HEK293T (cell line): ENCODE results near the gene BAIAP2.

Experiments used
- CTCF ChIA-PET: fragments of 350-600 bp; formaldehyde crosslinking; extraction: SDS; loops from one replicate; lab custom pipeline; 2021; ENCODE audit warnings: antibody characterized with exemption, inconsistent platforms; lab: Yijun Ruan, JAX
- POLR2A ChIA-PET: fragments of 350-600 bp; formaldehyde crosslinking; extraction: SDS; loops from one replicate; lab custom pipeline; 2020; ENCODE audit warnings: antibody characterized with exemption, inconsistent platforms; lab: Yijun Ruan, JAX
- DNase-seq: peaks from one replicate; pipeline ENCODE4 v3.0.0; 2012; ENCODE audit warnings: mixed read lengths; ENCODE audit errors: extremely low spot score
- ARNT ChIP-seq: fragments of 450-650 bp; IDR thresholded peaks from 2 replicates; pipeline ENCODE4 v1.6.1; 2017; ENCODE audit warnings: mild to moderate bottlenecking
- BHLHE40 ChIP-seq: fragments of 450-650 bp; IDR thresholded peaks from 2 replicates; pipeline ENCODE4 v1.6.1; 2016; ENCODE audit warnings: mild to moderate bottlenecking, moderate library complexity, borderline replicate concordance
- CTBP1 ChIP-seq: fragments of 450-650 bp; IDR thresholded peaks from 2 replicates; pipeline ENCODE4 v1.6.1; 2016; ENCODE audit warnings: borderline replicate concordance
- ELF4 ChIP-seq: fragments of 450-650 bp; IDR thresholded peaks from 2 replicates; pipeline ENCODE4 v1.6.1; 2017; ENCODE audit warnings: antibody characterized with exemption
- FOXA1 ChIP-seq: fragments of 450-650 bp; IDR thresholded peaks from 2 replicates; pipeline ENCODE4 v1.6.1; 2016; ENCODE audit warnings: mild to moderate bottlenecking
- FOXK2 ChIP-seq: fragments of 450-650 bp; IDR thresholded peaks from 2 replicates; pipeline ENCODE4 v1.6.1; 2016; ENCODE audit warnings: mild to moderate bottlenecking
- FOXM1 ChIP-seq: fragments of 450-650 bp; IDR thresholded peaks from 2 replicates; pipeline ENCODE4 v1.6.1; 2017; ENCODE audit warnings: mild to moderate bottlenecking, borderline replicate concordance
- HDGF ChIP-seq: fragments of 450-650 bp; IDR thresholded peaks from 2 replicates; pipeline ENCODE4 v1.6.1; 2017; ENCODE audit warnings: antibody characterized with exemption, borderline replicate concordance
- L3MBTL2 ChIP-seq: fragments of 450-650 bp; conservative IDR thresholded peaks from 2 replicates; pipeline ENCODE4 v1.6.1; 2016; ENCODE audit warnings: mild to moderate bottlenecking
- LEF1 ChIP-seq: fragments of 450-650 bp; IDR thresholded peaks from 2 replicates; pipeline ENCODE4 v1.6.1; 2017; ENCODE audit warnings: mild to moderate bottlenecking, borderline replicate concordance
- NFRKB ChIP-seq: fragments of 450-650 bp; IDR thresholded peaks from 2 replicates; pipeline ENCODE4 v1.6.1; 2016; ENCODE audit warnings: mild to moderate bottlenecking, moderate library complexity
- SP1 ChIP-seq: fragments of 450-650 bp; IDR thresholded peaks from 2 replicates; pipeline ENCODE4 v1.6.1; 2017
- SUZ12 ChIP-seq: fragments of 450-650 bp; IDR thresholded peaks from 2 replicates; pipeline ENCODE4 v1.6.1; 2016; ENCODE audit warnings: mild to moderate bottlenecking
- TARDBP ChIP-seq: fragments of 450-650 bp; IDR thresholded peaks from 2 replicates; pipeline ENCODE4 v1.6.1; 2016
- ZNF384 ChIP-seq: fragments of 450-650 bp; IDR thresholded peaks from 2 replicates; pipeline ENCODE4 v1.6.1; 2016
- TF ChIP-seq, protein P1 (sequence below): fragments of 450-650 bp; IDR thresholded peaks from 2 replicates; pipeline ENCODE4 v1.6.1; 2016

The BAIAP2 gene

GRCh38 chr17:81147701-81148100, 112.8 kb downstream of the BAIAP2 start:
- no peak for TF ChIP-seq L3MBTL2
- no peak for TF ChIP-seq SP1
- no peak for TF ChIP-seq HDGF
- TF ChIP-seq ARNT: no peak
- TF ChIP-seq FOXM1: no peak
- TF ChIP-seq, protein P1, sequence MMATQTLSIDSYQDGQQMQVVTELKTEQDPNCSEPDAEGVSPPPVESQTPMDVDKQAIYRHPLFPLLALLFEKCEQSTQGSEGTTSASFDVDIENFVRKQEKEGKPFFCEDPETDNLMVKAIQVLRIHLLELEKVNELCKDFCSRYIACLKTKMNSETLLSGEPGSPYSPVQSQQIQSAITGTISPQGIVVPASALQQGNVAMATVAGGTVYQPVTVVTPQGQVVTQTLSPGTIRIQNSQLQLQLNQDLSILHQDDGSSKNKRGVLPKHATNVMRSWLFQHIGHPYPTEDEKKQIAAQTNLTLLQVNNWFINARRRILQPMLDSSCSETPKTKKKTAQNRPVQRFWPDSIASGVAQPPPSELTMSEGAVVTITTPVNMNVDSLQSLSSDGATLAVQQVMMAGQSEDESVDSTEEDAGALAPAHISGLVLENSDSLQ: no peak
- TF ChIP-seq ELF4: no peak
- TF ChIP-seq CTBP1: no peak
- TF ChIP-seq BHLHE40: no peak
- TF ChIP-seq NFRKB: no peak
- no peak for TF ChIP-seq LEF1
- no peak for TF ChIP-seq ZNF384
- no peak for TF ChIP-seq FOXK2
- TF ChIP-seq TARDBP: no peak
- TF ChIP-seq SUZ12: no peak
- ChIA-PET POLR2A (no interaction called here), CTCF (no interaction called here)
- DNase-seq: no peak

GRCh38 chr17:81148571-81148970, 113.6 kb downstream of the BAIAP2 start:
- no peak for TF ChIP-seq ZNF384
- TF ChIP-seq CTBP1: no peak
- TF ChIP-seq FOXM1: no peak
- no peak for TF ChIP-seq ELF4
- DNase-seq: no peak
- POLR2A ChIA-PET: no interaction called here
- CTCF ChIA-PET: no interaction called here

DNA sequence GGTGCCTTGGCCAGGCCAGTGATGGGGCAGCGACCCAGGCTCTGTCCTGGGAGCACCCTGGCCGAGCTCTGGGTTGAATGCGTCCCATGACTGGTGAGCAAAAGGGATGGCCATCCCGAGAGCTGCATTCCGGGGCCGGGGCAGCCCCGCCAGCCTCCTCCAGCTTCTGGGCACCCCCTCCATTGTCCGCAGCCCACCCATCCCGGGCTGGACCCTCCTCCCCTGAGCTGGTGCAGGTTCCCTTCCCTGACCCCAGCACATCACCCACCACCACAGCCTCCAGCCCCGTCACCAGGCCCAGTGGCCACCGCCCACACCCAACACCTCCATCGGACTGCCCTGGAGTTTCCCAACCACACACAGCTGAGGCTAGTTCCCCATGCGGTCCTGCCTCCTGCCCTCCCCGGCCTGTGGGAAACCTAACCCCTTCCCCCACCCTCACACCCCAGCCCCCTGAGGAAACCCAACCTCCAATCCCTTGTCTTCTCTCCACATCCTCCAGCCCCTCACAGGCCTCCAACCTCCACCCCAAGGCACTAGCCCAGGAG, 114.1 kb downstream of the BAIAP2 start:
- ChIA-PET POLR2A (no interaction called here), CTCF (no interaction called here)
- no peak for DNase-seq
- TF ChIP-seq TARDBP: no peak
- no peak for TF ChIP-seq BHLHE40
- TF ChIP-seq ARNT: no peak
- TF ChIP-seq ELF4: no peak
- TF ChIP-seq ZNF384: no peak
- TF ChIP-seq, protein P1: no peak
- no peak for TF ChIP-seq FOXK2
- no peak for TF ChIP-seq FOXM1
- TF ChIP-seq NFRKB: no peak
- no peak for TF ChIP-seq SUZ12
- TF ChIP-seq L3MBTL2: no peak
- TF ChIP-seq LEF1: no peak
- no peak for TF ChIP-seq FOXA1
- TF ChIP-seq SP1: no peak
- no peak for TF ChIP-seq HDGF
- TF ChIP-seq CTBP1: no peak

DNA sequence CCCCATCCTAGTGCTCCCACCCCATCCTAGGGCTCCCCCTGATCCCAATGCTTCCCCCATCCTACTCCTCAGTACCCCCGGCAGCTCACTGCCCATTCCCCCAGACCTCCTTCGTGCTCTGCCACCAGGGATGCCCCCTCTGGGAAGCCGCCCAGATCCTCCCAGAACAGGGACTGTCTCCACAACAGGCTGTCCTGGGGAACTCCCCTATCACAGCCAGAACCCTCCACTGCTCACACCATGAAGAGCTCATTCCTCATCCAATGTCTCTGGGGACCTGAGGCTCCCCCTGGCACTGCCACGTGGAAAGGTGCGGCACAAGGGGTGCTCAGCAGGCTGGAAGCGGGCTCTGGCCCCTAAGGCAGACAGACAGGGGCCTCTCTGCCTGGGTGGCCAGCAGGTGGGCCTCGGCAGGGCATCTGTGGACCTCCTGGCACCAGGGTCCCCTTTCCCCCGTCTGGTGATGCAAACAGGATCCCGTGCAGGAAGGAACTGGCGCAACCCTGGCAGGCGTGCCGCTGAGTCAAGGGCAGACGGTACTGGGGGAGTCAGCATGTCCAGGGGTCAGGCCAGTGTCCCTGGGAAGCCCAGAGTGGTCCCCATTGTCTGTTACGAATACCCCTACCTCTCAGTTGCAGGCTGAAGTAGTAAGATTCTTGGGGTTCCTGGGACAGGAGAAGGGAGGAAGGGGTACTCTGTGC, 115.6 kb downstream of the BAIAP2 start:
- ChIA-PET POLR2A (no interaction called here), CTCF (no interaction called here)
- TF ChIP-seq ARNT (no peak), FOXA1 (no peak), FOXK2 (no peak), TARDBP (no peak), SUZ12 (no peak), ELF4 (no peak), SP1 (no peak), CTBP1 (no peak), BHLHE40 (no peak), ZNF384 (no peak), LEF1 (no peak), FOXM1 (no peak), NFRKB (no peak), L3MBTL2 (no peak), HDGF (no peak)
- TF ChIP-seq, protein P1: no peak
- DNase-seq: no peak

GRCh38 chr17:81151278-81151677, 116.3 kb downstream of the BAIAP2 start:
- POLR2A ChIA-PET: no interaction called here
- no peak for DNase-seq
- CTCF ChIA-PET: no interaction called here
- TF ChIP-seq NFRKB: no peak

DNA sequence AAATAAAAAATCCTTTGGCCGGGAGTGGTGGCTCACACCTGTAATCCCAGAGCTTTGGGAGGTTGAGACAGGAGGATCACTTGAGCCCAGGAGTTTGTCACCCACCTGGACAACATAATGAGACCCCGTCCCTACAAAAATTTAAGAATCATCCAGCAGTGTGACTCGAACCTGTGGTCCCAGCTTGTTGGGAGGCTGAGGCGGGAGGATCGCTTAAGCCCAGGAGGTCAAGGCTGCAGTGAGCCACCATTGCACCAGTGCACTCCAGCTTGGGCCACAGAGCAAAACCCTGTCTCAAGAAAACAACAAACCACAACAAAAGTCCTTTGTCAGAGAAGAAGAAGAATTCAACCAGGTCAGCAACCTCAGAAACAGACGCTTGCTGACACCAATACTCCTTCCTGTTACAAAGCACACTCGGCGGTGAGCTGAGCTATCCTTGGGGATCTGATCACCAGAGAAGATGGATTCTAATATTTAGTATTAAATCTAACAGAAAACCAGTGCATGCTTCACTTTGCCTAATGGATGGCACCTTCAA, 117.4 kb downstream of the BAIAP2 start:
- TF ChIP-seq ZNF384: no peak
- no peak for TF ChIP-seq FOXM1
- no peak for TF ChIP-seq SUZ12
- no peak for TF ChIP-seq NFRKB
- TF ChIP-seq FOXA1: no peak
- TF ChIP-seq ELF4: no peak
- no peak for TF ChIP-seq CTBP1
- TF ChIP-seq SP1: no peak
- no peak for TF ChIP-seq LEF1
- TF ChIP-seq L3MBTL2: no peak
- TF ChIP-seq BHLHE40: no peak
- TF ChIP-seq, protein P1: no peak
- no peak for TF ChIP-seq TARDBP
- no peak for TF ChIP-seq FOXK2
- no peak for TF ChIP-seq HDGF
- no peak for DNase-seq
- ChIA-PET POLR2A (no interaction called here), CTCF (no interaction called here)
